Esophagus muscularis mucosa (tissue), 3 donors: ENCODE results near the gene SGK1.

ENCODE experiments used
- POLR2AphosphoS5 ChIP-seq, 2 donors: sonication (generic); formaldehyde crosslinking; IDR thresholded peaks; one replicate each; pipeline ENCODE4 v1.6.1; 2017; ENCODE audit warnings: antibody characterized with exemption in 2 of 2
- TF ChIP-seq, protein P1 (sequence below), 3 experiments: fragments of 200-600 bp in 2 of 3; fragments of 450-650 bp in 1 of 3; sonication (generic) in 2 of 3; IDR thresholded peaks; one replicate each; pipeline ENCODE4 v1.5.1; 2017 to 2019; ENCODE audit warnings: antibody characterized with exemption in 3 of 3, mild to moderate bottlenecking in 2 of 3, moderate library complexity in 1 of 3

DNA sequence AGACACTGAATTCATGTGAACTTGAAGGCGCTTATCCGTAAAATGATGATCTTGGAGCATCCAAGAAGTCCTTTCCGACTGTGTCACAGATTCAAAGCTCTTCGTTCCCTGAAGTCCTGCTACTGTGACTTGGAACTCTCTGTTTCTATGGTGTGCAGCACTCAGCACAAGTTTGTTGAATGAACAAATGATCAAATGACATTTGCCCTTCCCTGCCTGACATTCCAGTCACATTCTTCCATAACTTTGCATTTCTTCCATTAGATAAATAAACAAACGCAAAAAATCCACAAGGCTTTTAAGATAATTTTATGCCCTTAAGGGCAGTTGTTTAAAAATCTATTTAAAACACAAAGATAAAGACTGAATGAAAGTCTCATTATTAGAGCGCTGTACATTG lies 39.9 kb downstream of the SGK1 start:
- no peak for TF ChIP-seq POLR2AphosphoS5 (IDR thresholded peaks at IDR 0.05)
- TF ChIP-seq, protein P1, sequence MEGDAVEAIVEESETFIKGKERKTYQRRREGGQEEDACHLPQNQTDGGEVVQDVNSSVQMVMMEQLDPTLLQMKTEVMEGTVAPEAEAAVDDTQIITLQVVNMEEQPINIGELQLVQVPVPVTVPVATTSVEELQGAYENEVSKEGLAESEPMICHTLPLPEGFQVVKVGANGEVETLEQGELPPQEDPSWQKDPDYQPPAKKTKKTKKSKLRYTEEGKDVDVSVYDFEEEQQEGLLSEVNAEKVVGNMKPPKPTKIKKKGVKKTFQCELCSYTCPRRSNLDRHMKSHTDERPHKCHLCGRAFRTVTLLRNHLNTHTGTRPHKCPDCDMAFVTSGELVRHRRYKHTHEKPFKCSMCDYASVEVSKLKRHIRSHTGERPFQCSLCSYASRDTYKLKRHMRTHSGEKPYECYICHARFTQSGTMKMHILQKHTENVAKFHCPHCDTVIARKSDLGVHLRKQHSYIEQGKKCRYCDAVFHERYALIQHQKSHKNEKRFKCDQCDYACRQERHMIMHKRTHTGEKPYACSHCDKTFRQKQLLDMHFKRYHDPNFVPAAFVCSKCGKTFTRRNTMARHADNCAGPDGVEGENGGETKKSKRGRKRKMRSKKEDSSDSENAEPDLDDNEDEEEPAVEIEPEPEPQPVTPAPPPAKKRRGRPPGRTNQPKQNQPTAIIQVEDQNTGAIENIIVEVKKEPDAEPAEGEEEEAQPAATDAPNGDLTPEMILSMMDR (IDR thresholded peaks at IDR 0.05) = no peak
